Hepatocyte (in vitro differentiated cells): ENCODE measurements around the gene OR10H2.

Source experiments
- EZH2phosphoT487 ChIP-seq: fragments of 200-600 bp; sonication (generic); IDR thresholded peaks from one replicate; pipeline ENCODE4 v1.6.1; 2018; ENCODE audit warnings: antibody characterized with exemption, mild to moderate bottlenecking, low read depth, moderate library complexity; ENCODE audit not compliant: unreplicated experiment, severe bottlenecking
- TF ChIP-seq, protein P1 (sequence below): fragments of 200-600 bp; sonication (generic); IDR thresholded peaks from 2 replicates; pipeline ENCODE4 v1.5.1; 2016; ENCODE audit warnings: antibody characterized with exemption, mild to moderate bottlenecking; ENCODE audit not compliant: poor library complexity

DNA sequence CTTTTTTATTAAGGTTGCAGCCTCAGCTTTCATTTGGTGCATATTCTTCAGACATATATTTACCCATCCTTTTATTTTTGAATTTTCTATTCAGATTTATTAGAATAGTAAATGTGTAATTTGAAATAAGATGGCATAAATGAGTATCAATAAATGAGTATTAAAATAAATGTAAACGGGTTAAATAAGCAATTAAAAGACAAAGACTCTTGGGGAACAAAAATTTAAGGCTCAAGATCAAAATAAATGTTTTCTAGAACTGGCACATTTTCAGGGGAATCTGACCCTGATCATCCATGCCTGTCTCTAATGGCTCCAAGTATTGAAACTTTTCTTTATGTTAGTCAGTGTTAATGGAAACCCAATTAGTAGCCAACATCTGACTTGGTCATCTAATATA is 13.0 kb downstream of the OR10H2 start:
- TF ChIP-seq, protein P1, sequence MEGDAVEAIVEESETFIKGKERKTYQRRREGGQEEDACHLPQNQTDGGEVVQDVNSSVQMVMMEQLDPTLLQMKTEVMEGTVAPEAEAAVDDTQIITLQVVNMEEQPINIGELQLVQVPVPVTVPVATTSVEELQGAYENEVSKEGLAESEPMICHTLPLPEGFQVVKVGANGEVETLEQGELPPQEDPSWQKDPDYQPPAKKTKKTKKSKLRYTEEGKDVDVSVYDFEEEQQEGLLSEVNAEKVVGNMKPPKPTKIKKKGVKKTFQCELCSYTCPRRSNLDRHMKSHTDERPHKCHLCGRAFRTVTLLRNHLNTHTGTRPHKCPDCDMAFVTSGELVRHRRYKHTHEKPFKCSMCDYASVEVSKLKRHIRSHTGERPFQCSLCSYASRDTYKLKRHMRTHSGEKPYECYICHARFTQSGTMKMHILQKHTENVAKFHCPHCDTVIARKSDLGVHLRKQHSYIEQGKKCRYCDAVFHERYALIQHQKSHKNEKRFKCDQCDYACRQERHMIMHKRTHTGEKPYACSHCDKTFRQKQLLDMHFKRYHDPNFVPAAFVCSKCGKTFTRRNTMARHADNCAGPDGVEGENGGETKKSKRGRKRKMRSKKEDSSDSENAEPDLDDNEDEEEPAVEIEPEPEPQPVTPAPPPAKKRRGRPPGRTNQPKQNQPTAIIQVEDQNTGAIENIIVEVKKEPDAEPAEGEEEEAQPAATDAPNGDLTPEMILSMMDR: no peak
- no peak for TF ChIP-seq EZH2phosphoT487
